Pons (tissue), 1 donor: ENCODE measurements around the gene TUBB1.
A peak's percentile ranks its signal among the peaks of the same experiment; 100 is the strongest.
"Not testable (repeated sequence)": the region's sequence is repeated elsewhere in the genome, so short reads cannot be mapped to it uniquely, and the experiment has no call there.

Experiments used
- DNase-seq: peaks from one replicate; pipeline ENCODE4 v3.0.0-alpha.2; 2016; ENCODE audit warnings: low spot score

TUBB1 gene

GRCh38 chr20:59019217-59019616, at the start of gene TUBB1:
TUBB1 (plus strand) TSS chr20:59019429; CDS start chr20:59019523, 94 bp downstream.
- DNase-seq = no peak

- DNase-seq = no peak
Observed at GRCh38 chr20:58969439-58969838, 49.8 kb upstream of the TUBB1 start.

- DNase-seq = no peak
Observed at GRCh38 chr20:58970146-58970545, 49.1 kb upstream of the TUBB1 start.

GRCh38 chr20:58971429-58971828, 47.8 kb upstream of the TUBB1 start:
- no peak for DNase-seq

GRCh38 chr20:58973179-58973578, 46.0 kb upstream of the TUBB1 start:
- no peak for DNase-seq

GRCh38 chr20:58973866-58974265, 45.4 kb upstream of the TUBB1 start:
- no peak for DNase-seq

- no peak for DNase-seq
Observed at GRCh38 chr20:58975353-58975752, 43.9 kb upstream of the TUBB1 start.

- DNase-seq = no peak
Observed at GRCh38 chr20:58976061-58976730, 43.0 kb upstream of the TUBB1 start.

- DNase-seq = no peak
Observed at GRCh38 chr20:58978351-58979190, 40.7 kb upstream of the TUBB1 start.

GRCh38 chr20:58980711-58981627, 38.3 kb upstream of the TUBB1 start, which contains the start of gene NELFCD:
NELFCD (plus strand) TSS chr20:58981256; CDS start chr20:58981310, 54 bp downstream.
- peak; percentile 68 for DNase-seq

GRCh38 chr20:58981628-58982364, 37.4 kb upstream of the TUBB1 start:
- DNase-seq = no peak

GRCh38 chr20:58982406-58983114, 36.7 kb upstream of the TUBB1 start:
- DNase-seq = no peak

- DNase-seq = not testable (repeated sequence)
Observed at GRCh38 chr20:58983115-58983468, 36.1 kb upstream of the TUBB1 start.

GRCh38 chr20:58984691-58985090, 34.5 kb upstream of the TUBB1 start:
- DNase-seq = no peak

- DNase-seq = no peak
Observed at GRCh38 chr20:58985656-58986055, 33.6 kb upstream of the TUBB1 start.

- no peak for DNase-seq
Observed at GRCh38 chr20:58986286-58986967, 32.8 kb upstream of the TUBB1 start.

- no peak for DNase-seq
Observed at GRCh38 chr20:58986968-58987517, 32.2 kb upstream of the TUBB1 start.

GRCh38 chr20:58987790-58988564, 31.3 kb upstream of the TUBB1 start:
- no peak for DNase-seq

GRCh38 chr20:58988565-58988882, 30.7 kb upstream of the TUBB1 start:
- DNase-seq = no peak
